Vagina (tissue), 2 donors: ENCODE data around the gene EMD. TPM values are rescaled to one million over a fixed set of nuclear protein-coding genes. Genes with fewer than 3 reads are reported as not detected.

ENCODE experiments used
- DNase-seq, 2 donors: peaks; one replicate each; pipeline ENCODE4 v3.0.0-alpha.2; 2017; ENCODE audit errors: extremely low spot score in 2 of 2
- H3K27ac ChIP-seq: fragments of 200-600 bp; sonication (generic); one replicate; pipeline ENCODE4 v1.5.1; 2019
- H3K27me3 ChIP-seq: fragments of 200-600 bp; sonication (generic); one replicate; pipeline ENCODE4 v1.5.1; 2019
- H3K36me3 ChIP-seq, 2 donors: fragments of 200-600 bp; sonication (generic); one replicate each; pipeline ENCODE4 v1.5.1; 2017 to 2019
- H3K4me1 ChIP-seq: fragments of 200-600 bp; sonication (generic); one replicate; pipeline ENCODE4 v1.5.1; 2019
- H3K4me3 ChIP-seq, 2 donors: fragments of 200-600 bp; sonication (generic); 1 replicate in 1 of 2; 2 replicates in 1 of 2; pipeline ENCODE4 v1.5.1; 2016 to 2019
- H3K9me3 ChIP-seq: fragments of 200-600 bp; sonication (generic); one replicate; pipeline ENCODE4 v1.5.1; 2019
- CTCF ChIP-seq, 3 experiments: fragments of 450-650 bp in 2 of 3; fragments of 200-600 bp in 1 of 3; sonication (generic) in 1 of 3; IDR thresholded peaks; one replicate each; pipeline ENCODE4 v1.5.1; 2017 to 2019; ENCODE audit warnings: antibody characterized with exemption in 3 of 3, mild to moderate bottlenecking in 2 of 3, moderate library complexity in 2 of 3
- POLR2A ChIP-seq, 2 donors: fragments of 450-650 bp; IDR thresholded peaks; one replicate each; pipeline ENCODE4 v1.6.1; 2017; ENCODE audit warnings: antibody characterized with exemption in 2 of 2, mild to moderate bottlenecking in 2 of 2, moderate library complexity in 2 of 2
- POLR2AphosphoS5 ChIP-seq, 2 donors: sonication (generic); formaldehyde crosslinking; IDR thresholded peaks; one replicate each; pipeline ENCODE4 v1.9.0; 2017; ENCODE audit warnings: antibody characterized with exemption in 2 of 2, mild to moderate bottlenecking in 2 of 2, low read depth in 1 of 2; ENCODE audit not compliant: insufficient read depth in 1 of 2
- intact Hi-C: fragments of 100-400 bp; cut with DNase I; formaldehyde crosslinking; loops from one replicate; pipeline ENCODE4 v1.15.1; 2023
- total RNA-seq: library from RNA; depleted of rRNA; stranded (reverse); fragments of >200 nt; gene quantifications from one replicate; pipeline ENCODE4 v1.2.3, GENCODE V29; 2016

Gene EMD
- total RNA-seq, 1 donor from 2014 or later = 59.2 TPM

GRCh38 chrX:154360155-154360713 lies 18.9 kb upstream of the EMD start:
- Histone ChIP-seq H3K4me3 (no peak overlapping the region), H3K36me3 (peaks cover 0 to 79% of the 10 kb centered on the region in 2 donors), H3K4me1 (peaks cover 3% of the 10 kb centered on the region), H3K27ac (no peak overlapping the region), H3K9me3 (no peaks in the 10 kb centered on the region), H3K27me3 (no peaks in the 10 kb centered on the region)
- TF ChIP-seq CTCF (IDR thresholded peaks at IDR 0.05) (no peak), POLR2AphosphoS5 (IDR thresholded peaks at IDR 0.05; ENCODE audit: insufficient read depth in 1 of 2, low read depth in 1 of 2) (no peak), POLR2A (IDR thresholded peaks at IDR 0.05) (no peak)
- no peak for DNase-seq
- intact Hi-C loops = no loop called here

- Histone ChIP-seq H3K4me3 (no peak overlapping the region), H3K36me3 (peaks cover 0 to 88% of the 10 kb centered on the region in 2 donors), H3K27me3 (no peaks in the 10 kb centered on the region), H3K4me1 (peaks cover 20% of the 10 kb centered on the region), H3K9me3 (no peaks in the 10 kb centered on the region), H3K27ac (no peak overlapping the region)
- TF ChIP-seq POLR2A (IDR thresholded peaks at IDR 0.05) (no peak), CTCF (IDR thresholded peaks at IDR 0.05) (no peak), POLR2AphosphoS5 (IDR thresholded peaks at IDR 0.05; ENCODE audit: insufficient read depth in 1 of 2, low read depth in 1 of 2) (peak in 1 of 2 donors; percentile 15)
- no peak for DNase-seq
- intact Hi-C loops = no loop called here
These were observed 16.9 kb upstream of the EMD start for GRCh38 chrX:154362085-154362742.

GRCh38 chrX:154363706-154364439 lies 15.2 kb upstream of the EMD start:
- no peak overlapping the region for H3K27ac ChIP-seq
- peaks cover 34% of the 10 kb centered on the region for H3K4me1 ChIP-seq
- DNase-seq = no peak
- no peaks in the 10 kb centered on the region for H3K27me3 ChIP-seq
- H3K36me3 ChIP-seq = peaks cover 0 to 77% of the 10 kb centered on the region in 2 donors
- TF ChIP-seq POLR2AphosphoS5 (IDR thresholded peaks at IDR 0.05; ENCODE audit: insufficient read depth in 1 of 2, low read depth in 1 of 2) (peak in 1 of 2 donors; percentile 19), POLR2A (IDR thresholded peaks at IDR 0.05) (no peak)
- no peaks in the 10 kb centered on the region for H3K9me3 ChIP-seq
- intact Hi-C loops = no loop called here
- H3K4me3 ChIP-seq = no peak overlapping the region

GRCh38 chrX:154365052-154365600 lies 14.0 kb upstream of the EMD start:
- H3K4me1 ChIP-seq = peaks cover 38% of the 10 kb centered on the region
- no peak for DNase-seq
- intact Hi-C loops = no loop called here
- H3K9me3 ChIP-seq = no peaks in the 10 kb centered on the region
- H3K36me3 ChIP-seq = peaks cover 0 to 64% of the 10 kb centered on the region in 2 donors
- H3K4me3 ChIP-seq = no peak overlapping the region
- H3K27ac ChIP-seq = no peak overlapping the region
- no peak for TF ChIP-seq CTCF (IDR thresholded peaks at IDR 0.05)
- TF ChIP-seq POLR2AphosphoS5 (IDR thresholded peaks at IDR 0.05; ENCODE audit: insufficient read depth in 1 of 2, low read depth in 1 of 2) = no peak
- TF ChIP-seq POLR2A (IDR thresholded peaks at IDR 0.05) = no peak
- H3K27me3 ChIP-seq = no peaks in the 10 kb centered on the region

- intact Hi-C loops = no loop called here
- no peak for TF ChIP-seq CTCF (IDR thresholded peaks at IDR 0.05)
- no peak for TF ChIP-seq POLR2A (IDR thresholded peaks at IDR 0.05)
- no peak for TF ChIP-seq POLR2AphosphoS5 (IDR thresholded peaks at IDR 0.05; ENCODE audit: insufficient read depth in 1 of 2, low read depth in 1 of 2)
- Histone ChIP-seq H3K4me3 (peak overlapping the region in 1 of 2 donors; percentile 75), H3K9me3 (no peaks in the 10 kb centered on the region), H3K27ac (peak overlapping the region; percentile 88), H3K36me3 (peaks cover 0 to 58% of the 10 kb centered on the region in 2 donors), H3K27me3 (no peaks in the 10 kb centered on the region), H3K4me1 (peaks cover 38% of the 10 kb centered on the region)
- DNase-seq = no peak
These were observed 13.0 kb upstream of the EMD start for GRCh38 chrX:154365997-154366665.
